HG03439 (cell line): ENCODE results near the gene CLHC1.

Source experiments
- ATAC-seq: cut with Tn5 transposase; IDR thresholded peaks from one replicate; pipeline ENCODE4 v1.9.1; 2021; ENCODE audit warnings: mild to moderate bottlenecking, moderate library complexity; ENCODE audit not compliant: unreplicated experiment

CLHC1 gene

GRCh38 chr2:55169915-55170314 is 62.2 kb downstream of the CLHC1 start:
- no peak for ATAC-seq

- no peak for ATAC-seq
Observed at GRCh38 chr2:55169359-55169758, 62.7 kb downstream of the CLHC1 start.

- ATAC-seq: no peak
Observed at GRCh38 chr2:55168221-55169154, 63.6 kb downstream of the CLHC1 start.

GRCh38 chr2:55165626-55166025 is 66.5 kb downstream of the CLHC1 start:
- no peak for ATAC-seq

GRCh38 chr2:55164534-55165480 is 67.3 kb downstream of the CLHC1 start:
- ATAC-seq: no peak

GRCh38 chr2:55163941-55164390 is 68.1 kb downstream of the CLHC1 start:
- ATAC-seq: no peak

GRCh38 chr2:55163274-55163721 is 68.8 kb downstream of the CLHC1 start:
- ATAC-seq: no peak

GRCh38 chr2:55162284-55163006 is 69.6 kb downstream of the CLHC1 start:
- ATAC-seq: no peak

- ATAC-seq: no peak
Observed at GRCh38 chr2:55161295-55162210, 70.5 kb downstream of the CLHC1 start.

- no peak for ATAC-seq
Observed at GRCh38 chr2:55160422-55160821, 71.7 kb downstream of the CLHC1 start.

GRCh38 chr2:55159752-55160151 is 72.3 kb downstream of the CLHC1 start:
- no peak for ATAC-seq

- peak; percentile 42 for ATAC-seq
Observed at GRCh38 chr2:55159037-55159651, 72.9 kb downstream of the CLHC1 start.

GRCh38 chr2:55158111-55158814 is 73.8 kb downstream of the CLHC1 start:
- no peak for ATAC-seq

- no peak for ATAC-seq
Observed at GRCh38 chr2:55157474-55157884, 74.6 kb downstream of the CLHC1 start.

GRCh38 chr2:55156984-55157383 is 75.1 kb downstream of the CLHC1 start:
- no peak for ATAC-seq

GRCh38 chr2:55156326-55156725 is 75.8 kb downstream of the CLHC1 start:
- ATAC-seq: no peak

- ATAC-seq: no peak
Observed at GRCh38 chr2:55155764-55156281, 76.3 kb downstream of the CLHC1 start.

GRCh38 chr2:55155206-55155605 is 76.9 kb downstream of the CLHC1 start:
- ATAC-seq: no peak
